Ammon's horn (tissue), 1 donor: ENCODE results near the gene VASN.

ENCODE experiments used
- DNase-seq: peaks from one replicate; pipeline ENCODE4 v3.0.0-alpha.2; 2016; ENCODE audit warnings: low spot score

The VASN gene

DNA sequence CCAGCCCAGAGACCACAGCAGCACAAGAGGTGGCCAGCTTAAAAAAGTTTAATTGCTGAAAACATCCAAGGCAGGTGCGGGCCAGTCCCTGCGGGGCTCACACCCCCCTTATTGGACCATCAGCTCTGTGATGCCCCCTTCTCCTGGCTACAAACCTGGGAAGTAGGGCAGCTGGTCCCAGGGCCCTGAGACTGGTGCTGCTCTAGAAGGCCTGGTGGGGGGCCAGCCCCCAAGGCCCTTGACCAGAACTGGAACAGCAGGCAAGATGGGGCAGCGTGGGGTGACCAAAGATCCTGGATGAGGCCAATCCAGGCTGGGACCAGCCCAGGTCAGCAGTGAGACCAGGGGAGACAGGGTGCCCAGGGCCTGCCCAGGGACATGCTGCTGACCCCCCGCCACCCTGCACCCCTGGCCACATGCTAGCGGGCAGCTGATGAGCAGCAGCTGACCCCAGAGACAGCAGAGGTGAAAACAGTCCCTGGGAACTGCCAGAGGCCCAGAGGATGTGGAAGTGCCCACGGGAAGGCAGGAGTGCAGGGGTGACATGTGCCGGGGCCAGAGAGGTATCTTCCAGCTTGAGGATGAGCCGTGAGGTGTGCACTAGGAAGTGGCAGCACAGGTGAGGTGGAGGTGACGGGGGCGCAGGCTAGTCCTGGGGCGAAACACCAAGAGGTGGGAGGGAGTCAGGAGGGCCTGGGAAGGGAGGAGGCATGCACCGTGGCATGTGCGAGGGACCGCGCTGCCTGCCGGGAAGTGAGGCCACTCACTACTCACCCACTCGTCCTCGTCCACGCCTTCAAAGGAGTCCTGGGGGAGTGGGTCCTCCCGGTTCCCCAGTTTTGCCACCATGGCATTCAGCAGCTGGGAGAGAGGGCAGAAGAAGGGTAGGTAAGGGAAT, 16.9 kb upstream of the VASN start:
- no peak for DNase-seq

DNA sequence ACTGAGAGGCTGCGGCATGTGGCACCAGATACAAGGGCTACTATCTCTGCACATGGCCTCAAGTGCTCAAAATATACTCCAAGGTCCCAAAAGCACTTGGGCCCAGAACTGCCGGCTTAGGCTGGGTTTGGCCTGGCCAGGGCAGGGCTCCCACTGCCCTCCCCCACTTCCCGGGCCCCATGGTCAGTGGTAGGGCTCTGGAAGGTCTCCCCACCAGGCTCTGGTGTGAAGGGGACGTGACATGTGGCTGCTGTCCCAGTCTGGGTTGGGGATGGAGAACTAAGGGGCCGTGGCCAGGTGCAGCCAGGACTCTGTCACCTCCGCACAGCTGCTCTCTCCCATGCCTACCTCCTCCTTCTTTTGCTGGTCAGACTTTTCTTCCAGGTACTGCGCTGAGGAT, 14.8 kb upstream of the VASN start:
- no peak for DNase-seq

DNA sequence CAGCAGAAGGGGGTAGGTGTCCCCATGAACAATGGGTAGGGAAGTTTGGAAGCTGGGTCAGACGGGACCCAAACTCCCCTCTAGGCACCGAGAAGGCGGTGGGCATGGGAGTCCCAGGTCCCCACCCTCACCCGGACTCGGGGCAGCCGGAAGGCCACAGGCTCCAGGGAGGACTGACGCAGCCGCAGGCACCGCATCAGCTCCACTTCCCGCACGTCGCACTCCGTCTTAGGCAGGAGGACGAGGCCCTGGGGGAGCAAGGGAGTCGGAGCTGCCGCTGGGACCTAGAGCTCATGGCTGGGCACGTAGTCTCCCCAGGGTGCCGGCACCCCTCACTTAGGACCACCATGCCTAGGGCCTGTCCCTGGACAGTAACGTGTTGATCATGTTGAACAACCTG, 13.4 kb upstream of the VASN start:
- DNase-seq = no peak

DNA sequence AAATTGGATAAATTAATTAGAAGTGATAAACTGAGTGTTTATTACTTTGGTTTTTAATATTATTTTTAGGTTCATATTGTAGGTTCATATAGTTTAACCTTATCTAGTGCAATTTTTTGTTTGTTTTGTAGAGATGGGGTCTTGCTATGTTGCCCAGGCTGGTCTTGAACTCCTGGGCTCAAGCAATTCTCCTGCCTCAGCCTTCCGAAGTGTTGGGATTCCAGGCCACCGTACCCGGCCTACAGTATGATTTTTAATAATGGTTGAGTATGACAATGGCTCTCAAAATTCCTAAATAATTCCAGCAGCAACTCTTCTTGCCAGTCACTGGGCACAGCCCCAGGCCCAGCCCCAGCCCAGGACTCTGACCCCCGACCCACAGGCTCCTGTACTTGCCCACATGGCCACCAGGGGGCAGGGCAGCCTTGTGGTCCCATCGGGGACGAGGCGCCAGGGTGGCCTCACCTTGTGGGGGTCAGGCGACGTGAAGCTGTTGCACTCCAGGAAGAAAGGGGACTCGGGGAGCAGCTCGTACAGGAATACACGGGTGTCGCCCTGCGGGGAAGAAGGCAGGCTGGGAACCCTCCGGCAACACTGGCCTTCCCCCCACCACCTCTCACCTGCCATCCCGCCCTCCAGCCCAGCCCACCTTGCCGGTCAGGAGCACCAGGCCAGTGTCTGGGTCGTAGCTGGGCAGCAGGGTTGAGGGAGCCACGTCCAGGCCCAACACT, 12.7 kb upstream of the VASN start:
- peak; percentile 43 for DNase-seq

DNA sequence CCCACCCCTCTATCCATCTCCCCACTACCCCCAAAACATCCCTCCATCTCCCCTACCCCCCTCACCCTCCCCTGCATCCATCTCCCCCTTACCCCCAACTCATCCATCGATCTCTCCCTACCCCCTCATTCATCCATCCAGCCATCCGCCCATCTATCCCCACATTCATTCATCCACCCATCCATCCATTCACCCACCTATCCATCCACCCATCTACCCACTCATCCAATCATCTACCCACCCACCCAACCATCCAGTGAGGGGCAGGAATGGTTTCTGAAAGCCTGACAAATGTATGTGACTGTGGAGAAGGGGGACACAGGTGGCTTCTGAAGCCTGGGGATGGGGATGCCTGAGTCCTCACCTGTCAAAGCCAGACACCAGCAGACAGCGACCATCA, 11.7 kb upstream of the VASN start:
- DNase-seq = no peak

DNA sequence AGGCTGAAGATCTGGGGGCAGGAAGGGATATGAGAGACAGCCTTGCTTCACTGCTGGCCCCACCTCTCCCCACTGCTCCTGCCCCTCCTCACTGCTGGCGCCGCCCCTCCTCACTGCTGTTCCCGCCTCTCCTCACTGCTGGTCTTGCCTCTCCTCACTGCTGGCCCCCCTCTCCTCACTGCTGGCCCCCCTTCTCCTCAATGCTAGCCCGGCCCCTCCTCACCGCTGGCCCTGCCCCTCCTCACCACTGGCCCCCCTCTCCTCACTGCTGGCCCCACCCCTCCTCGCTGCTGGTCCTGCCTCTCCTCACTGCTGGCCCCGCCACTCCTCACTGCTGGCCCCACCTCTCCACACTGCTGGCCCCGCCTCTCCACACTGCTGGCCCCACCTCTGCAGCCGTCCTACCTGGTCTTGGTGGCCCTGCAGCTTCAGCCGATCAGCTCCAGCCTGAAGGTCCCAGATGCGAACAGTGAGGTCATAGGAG, 11.1 kb upstream of the VASN start:
- no peak for DNase-seq

DNA sequence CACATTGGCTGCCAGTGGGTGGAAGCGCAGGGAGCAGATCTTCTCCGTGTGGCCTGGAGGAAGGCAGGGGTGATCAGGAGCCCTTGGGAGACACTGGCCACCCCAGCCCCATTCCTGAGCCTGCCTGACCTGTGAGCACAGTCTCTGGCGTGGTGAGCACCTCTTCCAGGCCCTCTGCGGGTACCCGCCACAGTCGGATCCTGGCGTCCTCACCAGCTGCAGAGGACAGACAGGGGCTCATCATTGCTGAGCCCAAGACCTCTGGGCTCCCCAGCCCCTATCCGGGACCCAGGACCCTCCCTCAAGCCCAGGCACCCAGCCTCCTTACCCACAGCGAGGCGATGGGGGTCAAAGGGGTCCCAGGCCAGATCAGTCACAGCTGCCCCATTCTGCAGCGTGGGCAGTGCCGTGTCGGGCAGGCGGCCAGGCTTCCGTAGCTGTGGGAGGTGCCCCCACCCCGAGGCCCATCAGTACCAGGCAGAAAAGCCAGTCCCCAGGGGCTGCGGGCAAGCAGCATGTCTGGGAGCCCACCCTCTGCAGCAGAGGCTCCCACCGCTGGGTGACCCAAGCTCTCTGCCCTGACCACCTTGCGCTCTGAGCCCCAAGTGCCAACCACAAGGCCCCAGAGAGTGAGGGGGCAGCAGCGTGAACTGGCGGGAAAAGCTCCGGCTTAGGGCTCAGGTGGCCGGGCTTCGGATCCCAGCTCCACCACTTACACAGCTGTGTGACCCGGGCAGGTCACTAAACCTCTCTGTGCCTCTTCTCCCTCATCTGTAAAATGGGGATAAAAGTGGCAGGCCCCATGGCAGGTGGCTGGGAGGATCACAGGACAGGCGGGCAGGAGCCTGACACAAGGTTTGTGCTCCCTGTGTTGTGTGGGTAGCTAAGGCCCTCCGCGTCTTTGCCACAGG, 10.4 kb upstream of the VASN start:
- no peak for DNase-seq

DNA sequence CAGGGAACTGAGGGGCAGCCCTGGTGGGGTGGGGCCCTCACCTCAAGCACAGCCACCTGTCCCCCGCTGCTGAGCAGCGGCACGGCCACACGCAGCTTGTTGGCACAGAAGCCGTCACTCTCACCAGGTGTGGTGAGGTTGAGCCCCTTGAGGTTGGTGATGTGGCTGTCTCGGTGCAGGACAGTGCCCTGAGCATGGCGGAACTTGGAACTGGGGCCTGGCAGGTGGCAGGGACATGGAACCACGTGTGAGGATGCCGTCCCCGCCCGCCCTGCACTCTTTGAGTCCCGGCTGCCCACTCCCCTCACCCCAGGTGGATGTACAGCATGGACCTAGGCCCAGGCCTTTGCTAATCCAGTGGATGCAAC, 9.7 kb upstream of the VASN start:
- no peak for DNase-seq

DNA sequence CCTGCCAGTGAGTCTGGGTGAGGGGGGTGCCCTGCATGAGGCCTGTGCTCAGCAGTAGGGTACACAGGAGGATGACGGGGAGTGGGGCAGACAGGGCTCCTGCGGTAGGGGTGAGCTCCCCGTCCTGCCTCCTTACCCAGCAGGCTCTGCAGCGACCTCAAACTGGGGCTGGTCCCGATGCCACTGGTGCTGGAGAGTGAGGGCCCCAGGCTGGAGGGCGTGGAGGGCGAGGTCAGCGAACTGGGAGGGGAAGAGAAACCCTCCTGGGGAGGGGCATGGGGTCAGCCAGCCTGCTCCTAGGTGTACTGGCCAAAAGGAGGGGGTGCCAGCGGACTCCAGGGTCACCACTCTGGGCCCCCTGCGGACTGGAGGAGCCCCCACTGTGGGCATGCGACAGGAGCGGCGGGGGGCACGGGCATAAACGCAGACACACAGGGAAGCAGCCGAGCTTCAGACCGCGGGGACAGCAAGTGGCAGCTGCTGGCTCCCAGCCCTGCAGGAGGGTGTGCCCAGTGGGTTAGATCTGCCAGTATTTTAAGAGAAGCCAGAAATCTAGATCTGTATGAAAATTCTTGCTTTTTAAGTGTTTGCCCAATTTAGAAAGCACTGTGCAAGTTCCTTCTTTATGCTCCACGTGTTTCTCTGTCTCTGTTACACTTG, 9.0 kb upstream of the VASN start:
- no peak for DNase-seq

DNA sequence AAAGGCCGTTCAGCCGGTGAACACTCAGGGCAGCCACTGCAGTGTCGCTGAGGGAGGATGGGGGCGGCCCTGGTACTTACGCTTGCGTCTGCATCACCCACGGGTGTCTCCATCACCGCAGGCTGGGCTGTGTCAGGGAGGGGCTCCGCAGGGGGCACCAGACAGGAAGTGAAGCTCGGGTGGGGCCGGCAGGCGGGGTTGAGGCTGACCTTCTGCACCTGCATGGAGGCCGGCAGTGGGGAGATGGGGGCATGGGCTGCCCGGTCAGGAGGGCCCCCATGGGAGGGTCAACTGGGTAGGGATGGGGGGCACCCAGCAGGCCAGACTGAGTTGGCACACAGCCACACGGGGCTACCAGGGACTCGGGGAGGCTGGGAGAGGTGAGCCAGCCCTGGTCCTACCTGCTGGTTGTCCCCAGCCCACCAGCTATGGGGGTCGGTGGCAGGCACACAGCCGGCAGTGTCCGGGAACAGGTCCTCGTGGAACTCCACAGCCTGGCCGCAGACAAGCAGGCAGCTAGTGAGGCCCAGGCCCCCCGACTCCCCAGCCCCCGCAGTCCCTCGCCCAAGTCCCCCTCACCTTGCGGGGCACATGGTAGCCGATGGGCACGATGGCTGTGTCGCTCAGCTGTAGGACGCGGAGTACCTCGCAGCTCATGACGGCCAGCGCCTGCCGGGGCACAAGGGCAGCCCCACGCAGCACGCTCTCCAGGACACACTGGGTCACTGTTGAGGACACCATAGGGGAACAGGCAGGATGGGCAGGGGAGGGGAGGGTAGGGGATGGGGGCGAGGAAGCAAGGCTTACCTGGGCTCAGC, 7.2 kb upstream of the VASN start:
- DNase-seq = no peak

DNA sequence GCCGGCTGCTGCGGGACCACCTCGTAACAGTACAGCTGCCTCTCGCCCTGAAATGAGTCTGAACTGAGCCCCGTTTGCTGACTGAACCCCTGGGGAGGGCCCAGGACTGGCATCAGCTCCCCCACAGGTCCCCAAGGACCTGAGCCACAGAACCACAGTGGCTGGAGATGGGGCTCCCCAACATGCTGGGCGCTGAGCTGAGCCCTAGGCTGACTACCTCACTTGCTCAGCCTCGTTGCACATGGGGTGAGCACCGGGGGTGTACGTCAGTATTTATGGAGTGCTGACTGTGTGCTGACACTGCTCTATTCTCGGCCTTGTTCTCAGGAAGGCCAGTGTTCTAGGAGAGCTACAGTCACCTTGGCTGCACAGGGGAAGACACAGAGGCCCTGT, 6.6 kb upstream of the VASN start:
- DNase-seq = no peak

DNA sequence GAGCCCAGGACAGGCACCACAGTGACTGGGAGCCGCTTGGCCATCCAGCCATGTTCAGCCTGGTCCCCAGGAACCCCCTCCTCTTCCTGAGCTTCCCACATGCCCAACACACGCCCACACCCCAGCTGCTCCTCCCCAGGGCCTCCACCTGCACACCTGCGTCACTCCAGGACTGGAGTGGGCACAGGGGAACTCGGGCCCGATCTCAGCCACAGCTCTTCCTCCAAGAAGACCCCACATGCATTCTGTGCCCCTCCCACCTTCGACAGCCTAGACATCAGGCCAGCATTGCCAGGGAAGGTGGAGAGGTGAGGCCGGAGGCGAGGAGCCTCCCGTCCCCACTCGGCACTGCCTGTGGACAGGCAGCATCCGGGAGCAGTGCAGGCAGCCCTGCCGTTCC, 6.0 kb upstream of the VASN start:
- no peak for DNase-seq

DNA sequence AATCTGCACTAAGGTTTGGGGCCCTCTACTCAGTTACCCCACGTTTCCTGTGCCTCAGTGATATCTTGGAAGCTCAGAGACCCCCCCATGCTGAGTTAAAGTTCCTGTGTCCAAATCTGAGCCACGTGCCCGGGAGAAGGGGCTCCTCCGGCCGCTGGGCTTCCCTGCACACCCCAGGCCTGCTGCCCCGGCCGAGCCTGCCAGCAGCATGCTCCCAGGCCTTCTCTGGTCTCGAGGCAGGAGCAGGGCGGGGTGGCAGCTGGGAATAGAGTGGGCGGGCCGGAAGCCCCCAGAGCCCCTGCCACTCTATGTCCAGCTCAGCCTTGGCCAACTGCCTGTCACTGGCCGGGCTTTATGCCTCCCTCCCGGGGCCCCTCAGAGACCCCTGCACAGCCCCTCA, 5.6 kb upstream of the VASN start:
- DNase-seq = no peak

DNA sequence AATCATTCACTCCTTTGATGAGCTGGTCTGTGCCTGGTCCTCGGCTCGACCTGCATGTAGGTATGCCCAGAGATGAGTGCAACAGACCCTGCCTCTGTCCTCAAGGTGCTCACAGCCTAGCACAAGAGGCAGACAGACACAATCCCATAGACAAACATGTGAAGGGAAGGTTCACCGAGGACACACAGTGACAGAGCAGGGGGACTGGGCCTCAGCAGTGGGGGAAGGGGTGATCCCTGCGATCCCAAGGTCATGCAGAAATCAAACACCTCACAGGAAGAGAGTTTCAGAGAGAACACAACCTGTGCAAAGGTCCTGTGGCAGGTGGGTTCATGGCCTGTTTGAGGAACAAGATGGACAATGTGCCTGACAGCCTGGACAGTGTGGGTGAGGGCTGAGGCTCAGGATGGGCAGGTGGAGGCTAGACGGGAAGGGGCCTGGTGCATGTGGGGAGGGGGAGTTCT, 4.2 kb upstream of the VASN start:
- DNase-seq = no peak

DNA sequence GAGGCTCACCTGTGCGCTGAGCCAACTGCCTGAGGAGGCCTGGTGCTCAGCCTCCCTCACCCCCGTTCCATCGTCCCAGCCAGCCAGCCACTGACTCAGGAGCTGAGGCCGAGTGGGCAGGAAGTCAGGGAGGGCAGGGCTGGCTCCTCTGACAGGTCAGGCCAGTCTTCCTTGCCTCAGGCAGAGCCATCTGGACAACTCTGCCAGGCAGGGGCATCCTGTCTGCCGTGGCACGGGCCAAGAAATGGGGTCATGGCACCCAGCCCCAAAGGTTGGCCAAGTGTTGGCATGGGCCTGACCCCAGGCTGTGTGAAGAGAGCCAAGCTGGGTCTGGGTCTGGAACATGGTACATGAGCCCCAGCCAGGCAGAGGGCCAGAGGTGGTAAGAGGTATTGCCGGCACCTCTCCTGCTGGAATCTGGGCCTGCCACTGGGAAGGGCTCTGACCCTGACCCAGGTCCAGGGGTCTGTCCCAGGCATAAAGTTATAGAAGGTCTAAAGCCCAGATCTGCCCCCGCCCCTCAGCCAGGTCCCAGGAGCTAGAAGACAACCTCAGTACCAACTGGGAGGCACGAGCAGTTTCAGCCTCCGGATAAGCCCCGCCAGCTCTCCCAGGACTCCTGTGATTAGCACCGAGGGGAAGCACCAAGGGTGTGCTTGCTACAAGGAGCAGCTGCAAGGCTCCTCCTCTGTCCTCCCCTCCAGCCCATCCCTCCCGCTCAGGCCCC, 2.5 kb upstream of the VASN start:
- no peak for DNase-seq

DNA sequence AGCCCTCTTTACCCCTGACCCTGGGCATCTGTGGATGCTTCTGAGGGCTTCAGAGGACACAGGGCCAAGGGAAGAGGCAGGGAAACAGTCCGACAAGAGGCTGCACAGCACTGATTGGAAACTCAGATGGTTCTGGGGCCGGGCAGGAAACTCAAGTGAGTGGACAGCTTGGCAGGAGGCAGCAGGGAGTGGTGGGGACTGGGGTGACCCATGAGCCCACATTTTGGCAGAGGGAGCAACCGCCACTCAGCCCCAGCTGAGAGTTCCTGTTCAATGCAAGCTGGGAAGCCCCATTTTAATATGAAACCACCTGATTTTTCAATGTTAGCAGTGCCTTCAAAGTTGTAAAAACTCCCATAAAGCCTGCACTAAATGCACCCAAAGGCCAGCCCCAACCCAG, 1.5 kb upstream of the VASN start:
- DNase-seq = no peak

DNA sequence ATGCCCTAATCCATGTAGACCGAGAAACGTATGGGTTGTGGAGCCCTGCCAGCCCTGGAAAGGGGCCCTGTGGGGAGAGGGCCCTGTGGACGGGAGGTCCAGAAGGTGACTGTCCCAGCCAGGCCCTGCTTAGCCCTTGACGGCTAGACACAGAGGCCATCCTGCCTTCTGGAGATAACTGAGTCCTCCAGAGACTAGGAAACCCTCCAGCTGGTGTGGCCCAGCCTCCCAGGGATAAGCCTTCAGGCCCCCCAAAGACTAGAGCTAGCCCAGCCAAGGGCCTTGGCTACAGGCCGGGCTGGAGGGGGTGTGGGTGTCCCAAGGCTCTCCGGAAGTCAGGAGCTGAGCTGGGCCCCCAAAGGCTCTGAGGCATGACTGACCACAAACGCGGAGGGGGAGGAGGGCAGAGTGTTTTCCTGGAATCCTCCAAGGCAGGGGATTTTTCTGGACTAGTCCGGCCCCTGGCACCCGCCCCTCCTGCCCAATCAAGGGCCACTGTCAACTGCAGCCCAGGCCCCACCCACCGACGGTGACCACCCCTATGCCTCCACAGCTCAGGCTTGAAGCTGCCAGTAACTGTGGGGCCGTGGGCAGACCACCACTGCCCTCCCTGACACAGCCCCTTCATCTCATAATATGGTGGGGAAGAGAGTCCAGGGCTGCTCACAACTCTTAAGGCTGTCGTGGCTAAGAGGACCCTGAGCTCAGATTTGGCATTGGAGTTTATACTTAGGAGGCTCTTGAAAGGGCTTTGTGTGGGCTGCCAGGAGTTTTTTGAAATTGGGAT, 885 bp upstream of the VASN start:
- DNase-seq = no peak

DNA sequence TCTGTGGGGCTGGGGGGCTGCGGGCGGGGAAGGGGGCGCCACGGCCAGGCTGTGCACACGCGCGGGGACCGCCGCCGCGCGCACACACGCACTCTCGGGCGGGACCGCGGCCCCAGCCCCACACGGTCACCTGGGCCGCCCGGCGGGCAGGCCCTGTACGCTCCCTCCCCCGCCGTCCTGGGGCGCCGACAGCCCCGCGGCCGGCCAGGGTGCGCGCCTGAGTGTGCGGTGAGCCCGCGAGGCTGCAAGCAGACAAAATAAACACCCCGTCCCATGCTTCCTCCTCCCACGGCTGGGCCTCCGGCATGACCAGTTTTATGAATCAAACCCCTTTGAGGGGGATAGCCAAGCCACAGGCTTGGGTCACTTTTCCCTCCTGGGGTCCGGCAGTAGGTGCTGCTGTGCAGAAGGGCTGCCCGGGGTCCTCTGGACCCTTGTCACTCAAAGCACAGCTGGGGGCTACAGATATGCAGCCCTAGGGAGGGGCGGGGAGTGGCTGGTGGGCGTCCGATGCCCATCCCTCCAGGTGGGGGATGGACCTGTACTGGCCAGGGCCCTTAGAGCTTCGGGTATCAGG, 441 bp downstream of the VASN start:
- DNase-seq = no peak
